MM.1S (cell line): Measurements from ENCODE around the gene WASHC1.
"Not testable (repeated sequence)": the region's sequence is repeated elsewhere in the genome, so short reads cannot be mapped to it uniquely, and the experiment has no call there.

Experiments used
- DNase-seq: peaks from one replicate; pipeline ENCODE4 v3.0.0-alpha.2; 2015
- H2AFZ ChIP-seq: fragments of 300-600 bp; sonication (generic); 2 replicates; pipeline ENCODE4 v1.6.0; 2016; ENCODE audit warnings: antibody characterized with exemption, low read length
- H3F3A ChIP-seq: fragments of 300-600 bp; sonication (generic); 2 replicates; pipeline ENCODE4 v1.6.1; 2016; ENCODE audit warnings: mild to moderate bottlenecking, antibody characterized with exemption, low read length, moderate library complexity, mixed read lengths; ENCODE audit not compliant: insufficient read depth
- H3K27ac ChIP-seq: fragments of 300-600 bp; sonication (generic); 2 replicates; pipeline ENCODE4 v1.5.1; 2016; ENCODE audit warnings: mild to moderate bottlenecking, low read length
- H3K27me3 ChIP-seq: fragments of 300-600 bp; sonication (generic); replicated peaks from 2 replicates; pipeline ENCODE4 v1.6.0; 2016; ENCODE audit warnings: low read length; ENCODE audit not compliant: insufficient read depth
- H3K36me3 ChIP-seq: fragments of 300-600 bp; sonication (generic); replicated peaks from 2 replicates; pipeline ENCODE4 v1.6.1; 2016; ENCODE audit warnings: mild to moderate bottlenecking, low read length, mixed read lengths; ENCODE audit not compliant: insufficient read depth
- H3K4me1 ChIP-seq: fragments of 300-600 bp; sonication (generic); 2 replicates; pipeline ENCODE4 v1.6.1; 2016; ENCODE audit warnings: low read length, mixed read lengths
- H3K4me2 ChIP-seq: fragments of 300-600 bp; sonication (generic); 2 replicates; pipeline ENCODE4 v1.6.0; 2016; ENCODE audit warnings: low read depth, low read length
- H3K4me3 ChIP-seq: fragments of 300-600 bp; sonication (generic); 2 replicates; pipeline ENCODE4 v1.5.1; 2016; ENCODE audit warnings: low read length, mixed read lengths
- H3K79me2 ChIP-seq: fragments of 300-600 bp; sonication (generic); 2 replicates; pipeline ENCODE4 v1.6.1; 2016; ENCODE audit warnings: mixed run types, low read length, mixed read lengths
- H3K9ac ChIP-seq: fragments of 300-600 bp; sonication (generic); 2 replicates; pipeline ENCODE4 v1.6.1; 2016; ENCODE audit warnings: low read length, mixed read lengths
- H3K9me2 ChIP-seq: fragments of 300-600 bp; sonication (generic); replicated peaks from 2 replicates; pipeline ENCODE4 v1.6.1; 2016; ENCODE audit warnings: mild to moderate bottlenecking, low read length, mixed read lengths; ENCODE audit not compliant: insufficient read depth
- H3K9me3 ChIP-seq: fragments of 300-600 bp; sonication (generic); replicated peaks from 2 replicates; pipeline ENCODE4 v1.6.1; 2016; ENCODE audit warnings: mild to moderate bottlenecking, low read length, mixed read lengths; ENCODE audit not compliant: insufficient read depth
- H4K20me1 ChIP-seq: fragments of 300-600 bp; sonication (generic); 2 replicates; pipeline ENCODE4 v1.6.1; 2016; ENCODE audit warnings: mild to moderate bottlenecking, low read length, moderate library complexity, mixed read lengths; ENCODE audit not compliant: insufficient read depth
- CTCF ChIP-seq: fragments of 300-600 bp; sonication (generic); IDR thresholded peaks from 2 replicates; pipeline ENCODE4 v1.5.1; 2016; ENCODE audit warnings: antibody characterized with exemption, low read length, mixed read lengths

Gene WASHC1

GRCh38 chr9:11206-11605 is 18.1 kb downstream of the WASHC1 start:
- not testable (repeated sequence) for H3K9me3 ChIP-seq, H3K4me2 ChIP-seq, H3K27me3 ChIP-seq, H3K4me1 ChIP-seq, H3K79me2 ChIP-seq, H3K4me3 ChIP-seq, H4K20me1 ChIP-seq, H3K36me3 ChIP-seq, H3K9me2 ChIP-seq, H2AFZ ChIP-seq, H3F3A ChIP-seq, H3K27ac ChIP-seq, H3K9ac ChIP-seq, DNase-seq
- TF ChIP-seq CTCF, result peak; percentile 29

- DNase-seq, result peak; percentile 5
- H3K36me3 ChIP-seq, H3F3A ChIP-seq, H3K79me2 ChIP-seq, H3K9me3 ChIP-seq, H4K20me1 ChIP-seq, H3K27me3 ChIP-seq, H3K4me2 ChIP-seq, H3K9me2 ChIP-seq, H3K9ac ChIP-seq, H2AFZ ChIP-seq, H3K4me1 ChIP-seq, H3K27ac ChIP-seq, H3K4me3 ChIP-seq: not testable (repeated sequence)
Observed at GRCh38 chr9:10653-11053, 18.6 kb downstream of the WASHC1 start.

- H3K27ac ChIP-seq, H3K27me3 ChIP-seq, H3K79me2 ChIP-seq, H4K20me1 ChIP-seq, H3K9ac ChIP-seq, H3K4me1 ChIP-seq, H3K9me2 ChIP-seq, H3K4me3 ChIP-seq, H2AFZ ChIP-seq, H3K9me3 ChIP-seq, H3K4me2 ChIP-seq, H3K36me3 ChIP-seq, H3F3A ChIP-seq: not testable (repeated sequence)
- DNase-seq, result peak; percentile 26
Observed at GRCh38 chr9:10207-10606, 19.0 kb downstream of the WASHC1 start.
